Neural cell (in vitro differentiated cells): ENCODE measurements around the gene LTBP1. TPM values are rescaled to one million over a fixed set of nuclear protein-coding genes. Genes with fewer than 3 reads are reported as not detected.

Experiments used
- H2AFZ ChIP-seq: fragments of 200-600, 300-800 bp; sonication (generic), shearing (Covaris generic); 2 replicates; pipeline ENCODE4 v1.6.0; 2014; ENCODE audit warnings: low read depth, mild to moderate bottlenecking, antibody characterized with exemption, low read length, moderate library complexity
- H3F3A ChIP-seq: fragments of 200-600 bp; shearing (Covaris generic); 2 replicates; pipeline ENCODE4 v1.6.1; 2016; ENCODE audit warnings: mild to moderate bottlenecking, moderate library complexity, mixed read lengths, antibody characterized with exemption, low read length; ENCODE audit not compliant: insufficient read depth, poor library complexity, severe bottlenecking
- H3K27ac ChIP-seq: fragments of 200-600, 300-800 bp; sonication (generic), shearing (Covaris generic); 2 replicates; pipeline ENCODE4 v1.5.1; 2014; ENCODE audit warnings: mild to moderate bottlenecking, low read length, moderate library complexity
- H3K27me3 ChIP-seq: fragments of 300-800, 200-600 bp; sonication (generic), shearing (Covaris generic); 2 replicates; pipeline ENCODE4 v1.6.0; 2014; ENCODE audit warnings: mild to moderate bottlenecking, low read depth, low read length, moderate library complexity; ENCODE audit not compliant: insufficient read depth
- H3K36me3 ChIP-seq: fragments of 300-800, 200-600 bp; sonication (generic), shearing (Covaris generic); 2 replicates; pipeline ENCODE4 v1.5.1; 2014; ENCODE audit warnings: mild to moderate bottlenecking, antibody characterized with exemption, low read length, moderate library complexity; ENCODE audit not compliant: insufficient read depth
- H3K4me2 ChIP-seq: fragments of 300-800, 200-600 bp; sonication (generic), shearing (Covaris generic); 2 replicates; pipeline ENCODE4 v1.6.0; 2014; ENCODE audit warnings: mild to moderate bottlenecking, low read length
- H3K4me3 ChIP-seq: fragments of 300-800, 200-600 bp; sonication (generic), shearing (Covaris generic); 2 replicates; pipeline ENCODE4 v1.5.1; 2014; ENCODE audit warnings: mild to moderate bottlenecking, low read length, moderate library complexity
- H3K79me2 ChIP-seq: fragments of 200-600 bp; shearing (Covaris generic); replicated peaks from 2 replicates; pipeline ENCODE4 v1.6.0; 2014; ENCODE audit warnings: mild to moderate bottlenecking, low read length, moderate library complexity; ENCODE audit not compliant: insufficient read depth
- H3K9ac ChIP-seq: fragments of 300-800, 200-600 bp; sonication (generic), shearing (Covaris generic); 2 replicates; pipeline ENCODE4 v1.6.1; 2016; ENCODE audit warnings: mild to moderate bottlenecking, low read length, mixed read lengths
- H3K9me2 ChIP-seq: fragments of 200-600 bp; shearing (Covaris generic); 2 replicates; pipeline ENCODE4 v1.6.1; 2016; ENCODE audit warnings: mild to moderate bottlenecking, low read length, mixed read lengths; ENCODE audit not compliant: insufficient read depth
- H3K9me3 ChIP-seq: fragments of 200-600, 300-800 bp; sonication (generic), shearing (Covaris generic); 2 replicates; pipeline ENCODE4 v1.6.1; 2016; ENCODE audit warnings: mild to moderate bottlenecking, mixed run types, low read length, moderate library complexity, mixed read lengths
- H4K20me1 ChIP-seq: fragments of 200-600 bp; shearing (Covaris generic); 2 replicates; pipeline ENCODE4 v1.6.1; 2016; ENCODE audit warnings: mild to moderate bottlenecking, mixed run types; ENCODE audit not compliant: insufficient read depth
- CTCF ChIP-seq: fragments of 450-650 bp; IDR thresholded peaks from 2 replicates; pipeline ENCODE4 v1.5.1; 2014; ENCODE audit warnings: antibody characterized with exemption, mild to moderate bottlenecking, moderate library complexity; ENCODE audit not compliant: poor library complexity, severe bottlenecking
- EP300 ChIP-seq: fragments of 450-650 bp; conservative IDR thresholded peaks from 2 replicates; pipeline ENCODE4 v1.6.1; 2014; ENCODE audit warnings: antibody characterized with exemption, mild to moderate bottlenecking, moderate library complexity; ENCODE audit not compliant: poor library complexity, severe bottlenecking
- EZH2 ChIP-seq: fragments of 200-600, 300-800 bp; shearing (Covaris generic), sonication (generic); IDR thresholded peaks from 2 replicates; pipeline ENCODE4 v1.6.1; 2014; ENCODE audit warnings: antibody characterized with exemption, low read length, borderline replicate concordance, mild to moderate bottlenecking; ENCODE audit not compliant: insufficient read depth, poor library complexity, severe bottlenecking
- MXI1 ChIP-seq: fragments of 450-650 bp; conservative IDR thresholded peaks from 2 replicates; pipeline ENCODE4 v1.6.1; 2014; ENCODE audit warnings: antibody characterized with exemption, mild to moderate bottlenecking; ENCODE audit not compliant: poor library complexity, severe bottlenecking
- POLR2AphosphoS5 ChIP-seq: IDR thresholded peaks from 2 replicates; pipeline ENCODE4 v1.6.1; 2012
- RAD21 ChIP-seq: fragments of 450-650 bp; conservative IDR thresholded peaks from 2 replicates; pipeline ENCODE4 v1.6.1; 2014; ENCODE audit warnings: antibody characterized with exemption, mild to moderate bottlenecking, moderate library complexity
- REST ChIP-seq: IDR thresholded peaks from 2 replicates; pipeline ENCODE4 v1.6.1; 2012; ENCODE audit warnings: borderline replicate concordance
- SMC3 ChIP-seq: fragments of 450-650 bp; conservative IDR thresholded peaks from 2 replicates; pipeline ENCODE4 v1.6.1; 2014; ENCODE audit warnings: antibody characterized with exemption, mild to moderate bottlenecking, moderate library complexity; ENCODE audit not compliant: poor library complexity
- TAF1 ChIP-seq: IDR thresholded peaks from 2 replicates; pipeline ENCODE4 v1.6.1; 2012; ENCODE audit warnings: low read depth
- polyA plus RNA-seq: library from polyadenylated mRNA; depleted of rRNA; stranded (reverse); fragments of >200 nt; gene quantifications from 2 replicates; pipeline ENCODE4 v1.2.3, GENCODE V29; 2014

LTBP1 gene
- polyA plus RNA-seq, 1 donor from 2014 or later, result 1.8 TPM

GRCh38 chr2:33236482-33237385 lies 290.0 kb downstream of the LTBP1 start:
- H2AFZ ChIP-seq, result no peak overlapping the region
- H3K4me2 ChIP-seq, result no peak overlapping the region
- no peaks in the 10 kb centered on the region for H3K9me2 ChIP-seq
- no peaks in the 10 kb centered on the region for H3K9me3 ChIP-seq
- no peaks in the 10 kb centered on the region for H3K79me2 ChIP-seq
- no peaks in the 10 kb centered on the region for H4K20me1 ChIP-seq
- H3K27me3 ChIP-seq, result no peaks in the 10 kb centered on the region
- H3K4me3 ChIP-seq, result no peak overlapping the region
- H3K27ac ChIP-seq, result no peak overlapping the region
- H3F3A ChIP-seq, result no peaks in the 10 kb centered on the region
- TF ChIP-seq RAD21, result no peak
- no peak overlapping the region for H3K9ac ChIP-seq
- H3K36me3 ChIP-seq, result no peaks in the 10 kb centered on the region

GRCh38 chr2:33238111-33238510 lies 291.4 kb downstream of the LTBP1 start:
- H3K27ac ChIP-seq, result no peak overlapping the region
- TF ChIP-seq REST (no peak), EZH2 (no peak), CTCF (no peak), SMC3 (no peak), MXI1 (no peak), EP300 (no peak), POLR2AphosphoS5 (no peak), RAD21 (no peak), TAF1 (no peak)
- H3F3A ChIP-seq, result no peaks in the 10 kb centered on the region
- no peaks in the 10 kb centered on the region for H4K20me1 ChIP-seq
- H3K9me3 ChIP-seq, result no peaks in the 10 kb centered on the region
- no peak overlapping the region for H3K4me2 ChIP-seq
- no peak overlapping the region for H3K4me3 ChIP-seq
- H3K36me3 ChIP-seq, result no peaks in the 10 kb centered on the region
- no peaks in the 10 kb centered on the region for H3K27me3 ChIP-seq
- H3K9ac ChIP-seq, result no peak overlapping the region
- H2AFZ ChIP-seq, result no peak overlapping the region
- H3K79me2 ChIP-seq, result no peaks in the 10 kb centered on the region
- no peaks in the 10 kb centered on the region for H3K9me2 ChIP-seq
